Smooth muscle cell (in vitro differentiated cells): ENCODE results near the gene BTBD1. TPM values are rescaled to one million over a fixed set of nuclear protein-coding genes. Genes with fewer than 3 reads are reported as not detected.

ENCODE experiments used
- DNase-seq: peaks from one replicate; lab custom pipeline; 2025; ENCODE audit not compliant: unreplicated experiment; lab: John Stamatoyannopoulos, UW
- H2AFZ ChIP-seq: fragments of 200-600 bp; sonication (generic); 2 replicates; pipeline ENCODE4 v1.6.0; 2016; ENCODE audit warnings: antibody characterized with exemption, low read depth, mild to moderate bottlenecking
- H3F3A ChIP-seq: fragments of 200-600 bp; sonication (generic); 2 replicates; pipeline ENCODE4 v1.6.0; 2017; ENCODE audit warnings: antibody characterized with exemption, low read depth
- H3K27ac ChIP-seq: fragments of 200-600 bp; sonication (generic); 2 replicates; pipeline ENCODE4 v1.5.1; 2016; ENCODE audit warnings: low read depth, mild to moderate bottlenecking
- H3K27me3 ChIP-seq: fragments of 200-600 bp; sonication (generic); 2 replicates; pipeline ENCODE4 v1.6.1; 2016; ENCODE audit warnings: low read depth, mild to moderate bottlenecking
- H3K36me3 ChIP-seq: fragments of 200-600 bp; sonication (generic); 2 replicates; pipeline ENCODE4 v1.5.1; 2016; ENCODE audit warnings: low read depth
- H3K4me1 ChIP-seq: fragments of 200-600 bp; sonication (generic); 2 replicates; pipeline ENCODE4 v1.5.1; 2016; ENCODE audit warnings: low read depth
- H3K4me2 ChIP-seq: fragments of 200-600 bp; sonication (generic); 2 replicates; pipeline ENCODE4 v1.6.0; 2016; ENCODE audit warnings: mild to moderate bottlenecking
- H3K4me3 ChIP-seq: fragments of 200-600 bp; sonication (generic); 2 replicates; pipeline ENCODE4 v1.5.1; 2016; ENCODE audit warnings: mild to moderate bottlenecking
- H3K79me2 ChIP-seq: fragments of 200-600 bp; sonication (generic); 2 replicates; pipeline ENCODE4 v1.6.0; 2016; ENCODE audit warnings: low read depth, mild to moderate bottlenecking
- H3K9ac ChIP-seq: fragments of 200-600 bp; sonication (generic); 2 replicates; pipeline ENCODE4 v1.6.0; 2016; ENCODE audit warnings: low read depth
- H3K9me3 ChIP-seq: fragments of 200-600 bp; sonication (generic); replicated peaks from 2 replicates; pipeline ENCODE4 v1.5.1; 2016; ENCODE audit warnings: low read depth
- H4K20me1 ChIP-seq: fragments of 200-600 bp; sonication (generic); 2 replicates; pipeline ENCODE4 v1.6.0; 2016; ENCODE audit warnings: low read depth
- WGBS: methylation state at CpG from one replicate; pipeline ENCODE4 v1.1.7; 2016; ENCODE audit warnings: low lambda C conversion rate; 5-methylcytosine and 5-hydroxymethylcytosine counted together
- polyA plus RNA-seq: library from polyadenylated mRNA; unstranded; fragments of >200 nt; fragmentation: Nextera tagmentation; extraction: Ambion mirVana; gene quantifications from 2 replicates; pipeline ENCODE4 v1.2.1, GENCODE V29; 2016
- total RNA-seq: library from RNA; depleted of rRNA; stranded (reverse); fragments of >200 nt; gene quantifications from 2 replicates; pipeline ENCODE4 v1.2.3, GENCODE V29; 2014
- TF ChIP-seq, protein P1 (sequence below): fragments of 200-600 bp; sonication (generic); IDR thresholded peaks from 2 replicates; pipeline ENCODE4 v1.5.1; 2017; ENCODE audit warnings: borderline replicate concordance, mild to moderate bottlenecking, antibody characterized with exemption; ENCODE audit not compliant: insufficient read depth, poor library complexity, severe bottlenecking

Gene BTBD1
- total and polyA plus RNA-seq, 2 experiments from 2014 or later: 43.2 to 75.2 TPM

DNA sequence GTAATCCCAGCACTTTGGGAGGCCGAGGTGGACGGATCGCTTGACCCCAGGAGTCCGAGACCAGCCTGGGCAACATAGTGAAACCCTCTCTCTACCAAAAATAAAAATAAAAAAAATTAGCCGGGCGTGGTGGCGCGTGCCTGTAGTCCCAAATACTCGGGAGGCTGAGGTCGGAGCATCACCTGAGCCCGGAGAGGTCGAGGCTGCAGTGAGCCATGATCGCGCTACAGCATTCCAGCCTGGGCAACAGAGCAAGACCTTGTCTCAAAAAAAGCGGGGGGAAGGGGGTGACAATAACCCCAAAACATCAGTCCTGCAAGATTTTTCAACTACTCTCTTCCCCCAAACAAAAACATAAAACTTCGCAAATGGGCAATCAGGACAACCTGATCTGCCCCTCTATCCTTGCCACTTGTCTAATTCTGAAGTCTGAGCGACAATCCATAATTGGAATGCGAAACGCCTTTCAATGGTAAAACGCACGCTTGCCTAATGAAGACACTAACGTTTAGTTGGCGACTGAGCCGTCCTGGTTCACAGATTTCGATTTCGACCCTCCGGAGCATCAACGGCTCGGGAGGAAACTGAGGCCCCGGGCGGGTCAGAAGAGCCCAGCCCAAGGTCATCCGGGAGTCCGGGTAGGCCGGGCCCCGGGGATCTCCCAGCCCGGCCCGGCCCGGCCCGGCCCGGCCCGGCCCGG is 868 bp downstream of the BTBD1 start:
- Histone ChIP-seq H3K4me1 (peaks cover 40% of the 10 kb centered on the region), H3K4me2 (peak overlapping the region; percentile 99), H3K9ac (peak overlapping the region; percentile 86), H3K27ac (peak overlapping the region; percentile 56), H3K9me3 (no peaks in the 10 kb centered on the region), H4K20me1 (peaks cover 51% of the 10 kb centered on the region), H3K36me3 (no peaks in the 10 kb centered on the region), H3K79me2 (peaks cover 50% of the 10 kb centered on the region), H3K4me3 (peak overlapping the region; percentile 72), H3K27me3 (no peaks in the 10 kb centered on the region), H2AFZ (peak overlapping the region; percentile 89), H3F3A (no peaks in the 10 kb centered on the region)
- TF ChIP-seq, protein P1, sequence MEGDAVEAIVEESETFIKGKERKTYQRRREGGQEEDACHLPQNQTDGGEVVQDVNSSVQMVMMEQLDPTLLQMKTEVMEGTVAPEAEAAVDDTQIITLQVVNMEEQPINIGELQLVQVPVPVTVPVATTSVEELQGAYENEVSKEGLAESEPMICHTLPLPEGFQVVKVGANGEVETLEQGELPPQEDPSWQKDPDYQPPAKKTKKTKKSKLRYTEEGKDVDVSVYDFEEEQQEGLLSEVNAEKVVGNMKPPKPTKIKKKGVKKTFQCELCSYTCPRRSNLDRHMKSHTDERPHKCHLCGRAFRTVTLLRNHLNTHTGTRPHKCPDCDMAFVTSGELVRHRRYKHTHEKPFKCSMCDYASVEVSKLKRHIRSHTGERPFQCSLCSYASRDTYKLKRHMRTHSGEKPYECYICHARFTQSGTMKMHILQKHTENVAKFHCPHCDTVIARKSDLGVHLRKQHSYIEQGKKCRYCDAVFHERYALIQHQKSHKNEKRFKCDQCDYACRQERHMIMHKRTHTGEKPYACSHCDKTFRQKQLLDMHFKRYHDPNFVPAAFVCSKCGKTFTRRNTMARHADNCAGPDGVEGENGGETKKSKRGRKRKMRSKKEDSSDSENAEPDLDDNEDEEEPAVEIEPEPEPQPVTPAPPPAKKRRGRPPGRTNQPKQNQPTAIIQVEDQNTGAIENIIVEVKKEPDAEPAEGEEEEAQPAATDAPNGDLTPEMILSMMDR: no peak
- WGBS: 5% methylated on average over 36 of the region's 42 CpGs
- DNase-seq: no peak

DNA sequence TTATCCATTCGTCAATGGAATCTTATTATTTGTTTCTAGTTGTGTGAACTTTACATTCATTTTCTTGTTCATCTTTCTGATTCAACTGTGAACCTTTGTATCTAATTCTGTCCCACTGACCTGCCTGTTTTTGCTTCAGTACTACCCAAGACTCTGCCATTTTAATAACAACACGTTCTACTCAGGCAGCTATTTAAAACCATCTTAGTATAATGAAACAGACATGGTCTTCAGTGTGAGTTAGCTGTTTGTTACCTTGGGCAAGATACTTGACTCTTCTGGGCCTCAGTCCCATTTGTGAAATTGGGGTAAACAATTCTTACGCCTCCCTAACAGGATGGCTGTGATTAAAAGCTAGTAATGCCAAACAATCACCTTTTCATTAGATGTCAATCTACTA is 1.6 kb downstream of the BTBD1 start:
- Histone ChIP-seq H3F3A (no peaks in the 10 kb centered on the region), H3K27me3 (no peaks in the 10 kb centered on the region), H3K27ac (no peak overlapping the region), H3K4me1 (peaks cover 40% of the 10 kb centered on the region), H3K9me3 (no peaks in the 10 kb centered on the region), H3K4me2 (peak overlapping the region; percentile 99), H2AFZ (no peak overlapping the region), H3K79me2 (peaks cover 55% of the 10 kb centered on the region), H3K9ac (peak overlapping the region; percentile 86), H3K4me3 (peak overlapping the region; percentile 72), H4K20me1 (peaks cover 58% of the 10 kb centered on the region), H3K36me3 (no peaks in the 10 kb centered on the region)
- DNase-seq: no peak
- TF ChIP-seq, protein P1: no peak
- WGBS: 46% methylated on average over 3 of the region's 3 CpGs

DNA sequence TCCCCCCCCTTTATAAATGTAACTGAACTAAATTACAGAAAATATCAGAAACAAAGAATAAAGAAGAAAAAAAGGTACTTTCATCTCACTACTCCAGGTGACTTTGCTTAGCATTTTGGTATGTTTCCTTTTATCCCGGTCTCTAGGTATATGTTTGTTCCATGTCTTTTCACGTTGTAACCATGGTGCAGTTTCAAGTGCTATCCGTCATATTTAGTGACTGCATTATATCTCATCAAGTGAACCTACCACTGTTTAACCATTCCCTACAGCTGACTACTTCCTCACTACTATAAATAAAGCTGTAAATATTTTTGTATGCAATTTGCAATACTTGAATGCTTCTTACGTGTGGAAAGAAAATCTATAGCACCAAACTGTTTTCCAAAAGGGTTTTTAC is 2.2 kb downstream of the BTBD1 start:
- Histone ChIP-seq H3K9ac (peak overlapping the region; percentile 6), H3K9me3 (no peaks in the 10 kb centered on the region), H2AFZ (no peak overlapping the region), H3K36me3 (no peaks in the 10 kb centered on the region), H3K4me1 (peaks cover 40% of the 10 kb centered on the region), H3F3A (no peaks in the 10 kb centered on the region), H3K27me3 (no peaks in the 10 kb centered on the region), H3K4me2 (peak overlapping the region; percentile 99), H3K79me2 (peaks cover 61% of the 10 kb centered on the region), H3K27ac (no peak overlapping the region), H4K20me1 (peaks cover 64% of the 10 kb centered on the region), H3K4me3 (peak overlapping the region; percentile 72)
- TF ChIP-seq, protein P1: no peak
- WGBS: 79% methylated on average over 4 of the region's 4 CpGs
- DNase-seq: no peak

DNA sequence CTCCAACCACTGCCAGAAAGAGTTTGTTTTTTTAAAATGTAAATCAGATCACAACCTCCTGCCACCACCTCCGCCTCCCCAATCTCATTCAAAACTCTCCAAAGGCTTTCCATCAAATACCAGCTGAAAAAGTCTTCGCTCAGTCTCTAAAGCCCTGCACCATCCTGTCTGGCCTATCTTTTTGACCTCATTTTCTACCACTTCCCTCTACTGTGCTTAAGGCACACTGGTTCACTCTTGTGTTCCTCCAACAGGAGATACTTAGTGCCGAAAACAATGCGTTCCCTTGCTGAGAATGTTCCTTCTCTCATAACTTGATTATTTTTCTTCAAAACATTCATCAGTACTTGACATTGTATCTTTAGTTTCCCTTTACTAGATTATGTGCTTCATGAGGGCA is 3.5 kb downstream of the BTBD1 start:
- 99% methylated on average over 4 of the region's 4 CpGs for WGBS
- peaks cover 40% of the 10 kb centered on the region for H3K4me1 ChIP-seq
- H3K27ac ChIP-seq: no peak overlapping the region
- H3K4me3 ChIP-seq: no peak overlapping the region
- H3K4me2 ChIP-seq: peak overlapping the region; percentile 99
- H2AFZ ChIP-seq: no peak overlapping the region
- H3K27me3 ChIP-seq: no peaks in the 10 kb centered on the region
- TF ChIP-seq, protein P1: no peak
- H3K9me3 ChIP-seq: no peaks in the 10 kb centered on the region
- H3K79me2 ChIP-seq: peaks cover 74% of the 10 kb centered on the region
- no peak for DNase-seq
- no peaks in the 10 kb centered on the region for H3K36me3 ChIP-seq
- no peak overlapping the region for H3K9ac ChIP-seq
- H4K20me1 ChIP-seq: peaks cover 77% of the 10 kb centered on the region
- H3F3A ChIP-seq: no peaks in the 10 kb centered on the region
